Parathyroid adenoma (tissue), 2 donors: Measurements from ENCODE around the gene SASH3.

Source experiments
- H2AFZ ChIP-seq: fragments of 300-600 bp; sonication (generic); one replicate; pipeline ENCODE4 v1.7.0; 2017; ENCODE audit warnings: antibody characterized with exemption, mild to moderate bottlenecking
- H3K27ac ChIP-seq: fragments of 300-600 bp; sonication (generic); one replicate; pipeline ENCODE4 v1.7.0; 2017
- H3K27me3 ChIP-seq: fragments of 300-600 bp; sonication (generic); one replicate; pipeline ENCODE4 v1.7.0; 2017; ENCODE audit warnings: low read length; ENCODE audit not compliant: control insufficient read depth, insufficient read depth
- H3K36me3 ChIP-seq: fragments of 300-600 bp; sonication (generic); one replicate; pipeline ENCODE4 v1.7.0; 2017; ENCODE audit warnings: low read length; ENCODE audit not compliant: control insufficient read depth, insufficient read depth
- H3K4me1 ChIP-seq: fragments of 300-600 bp; sonication (generic); one replicate; pipeline ENCODE4 v1.7.0; 2017; ENCODE audit warnings: control low read depth
- H3K4me2 ChIP-seq: fragments of 300-600 bp; sonication (generic); one replicate; pipeline ENCODE4 v1.7.0; 2017; ENCODE audit warnings: low read length
- H3K4me3 ChIP-seq: fragments of 300-600 bp; sonication (generic); one replicate; pipeline ENCODE4 v1.7.0; 2017; ENCODE audit warnings: low read depth, low read length
- H3K79me2 ChIP-seq: fragments of 300-600 bp; sonication (generic); one replicate; pipeline ENCODE4 v1.7.0; 2017; ENCODE audit warnings: control low read depth
- H3K9ac ChIP-seq: fragments of 300-600 bp; sonication (generic); one replicate; pipeline ENCODE4 v1.7.0; 2017; ENCODE audit warnings: mild to moderate bottlenecking
- H3K9me3 ChIP-seq: fragments of 300-600 bp; sonication (generic); one replicate; pipeline ENCODE4 v1.7.0; 2017; ENCODE audit warnings: low read length; ENCODE audit not compliant: control insufficient read depth
- CTCF ChIP-seq: fragments of 300-600 bp; sonication (generic); IDR thresholded peaks from one replicate; pipeline ENCODE4 v1.7.0; 2017; ENCODE audit warnings: antibody characterized with exemption, mild to moderate bottlenecking
- donor health status: primary hyperparathyroidism.

Gene SASH3

GRCh38 chrX:129797251-129797906 is 17.6 kb downstream of the SASH3 start:
- no peak overlapping the region for H3K9ac ChIP-seq
- H3K4me2 ChIP-seq: no peak overlapping the region
- H3K27me3 ChIP-seq: no peaks in the 10 kb centered on the region
- H3K9me3 ChIP-seq: no peaks in the 10 kb centered on the region
- no peak overlapping the region for H3K4me3 ChIP-seq
- no peaks in the 10 kb centered on the region for H3K4me1 ChIP-seq
- H2AFZ ChIP-seq: no peak overlapping the region
- no peak for TF ChIP-seq CTCF
- H3K27ac ChIP-seq: no peak overlapping the region
- H3K79me2 ChIP-seq: no peaks in the 10 kb centered on the region
- H3K36me3 ChIP-seq: no peaks in the 10 kb centered on the region

- Histone ChIP-seq H3K9me3 (no peaks in the 10 kb centered on the region), H3K4me3 (no peak overlapping the region), H2AFZ (no peak overlapping the region), H3K27ac (no peak overlapping the region), H3K27me3 (no peaks in the 10 kb centered on the region), H3K36me3 (no peaks in the 10 kb centered on the region), H3K4me1 (no peaks in the 10 kb centered on the region), H3K4me2 (no peak overlapping the region), H3K9ac (no peak overlapping the region), H3K79me2 (no peaks in the 10 kb centered on the region)
- no peak for TF ChIP-seq CTCF
Observed at GRCh38 chrX:129798456-129798855, 18.7 kb downstream of the SASH3 start.

GRCh38 chrX:129798888-129799287 is 19.1 kb downstream of the SASH3 start:
- no peak overlapping the region for H3K27ac ChIP-seq

GRCh38 chrX:129800186-129800585 is 20.4 kb downstream of the SASH3 start:
- no peaks in the 10 kb centered on the region for H3K36me3 ChIP-seq
- H3K4me1 ChIP-seq: no peaks in the 10 kb centered on the region
- H3K79me2 ChIP-seq: no peaks in the 10 kb centered on the region
- no peak overlapping the region for H3K27ac ChIP-seq
- H3K9me3 ChIP-seq: no peaks in the 10 kb centered on the region
- H3K4me2 ChIP-seq: no peak overlapping the region
- no peak overlapping the region for H3K9ac ChIP-seq
- H3K4me3 ChIP-seq: no peak overlapping the region
- no peak for TF ChIP-seq CTCF
- no peak overlapping the region for H2AFZ ChIP-seq
- H3K27me3 ChIP-seq: no peaks in the 10 kb centered on the region

More at GRCh38 chrX:129798888-129799287, 19.1 kb downstream of the SASH3 start:
- H3K9me3 ChIP-seq: no peaks in the 10 kb centered on the region
- no peaks in the 10 kb centered on the region for H3K79me2 ChIP-seq
- H3K9ac ChIP-seq: no peak overlapping the region
- H3K4me2 ChIP-seq: no peak overlapping the region
- TF ChIP-seq CTCF: no peak
- no peak overlapping the region for H3K4me3 ChIP-seq
- no peaks in the 10 kb centered on the region for H3K4me1 ChIP-seq
- no peak overlapping the region for H2AFZ ChIP-seq
- no peaks in the 10 kb centered on the region for H3K27me3 ChIP-seq
- no peaks in the 10 kb centered on the region for H3K36me3 ChIP-seq

- TF ChIP-seq CTCF: no peak
- no peak overlapping the region for H3K27ac ChIP-seq
Observed at GRCh38 chrX:129802863-129803262, 23.1 kb downstream of the SASH3 start.

More at GRCh38 chrX:129802863-129803262, 23.1 kb downstream of the SASH3 start:
- H3K79me2 ChIP-seq: no peaks in the 10 kb centered on the region
- H2AFZ ChIP-seq: no peak overlapping the region
- H3K9me3 ChIP-seq: no peaks in the 10 kb centered on the region
- no peaks in the 10 kb centered on the region for H3K27me3 ChIP-seq
- H3K4me2 ChIP-seq: no peak overlapping the region
- H3K36me3 ChIP-seq: no peaks in the 10 kb centered on the region
- no peak overlapping the region for H3K4me3 ChIP-seq
- H3K9ac ChIP-seq: no peak overlapping the region
- H3K4me1 ChIP-seq: no peaks in the 10 kb centered on the region
